ENCODE results near the gene MUC6.

- no peak for TF ChIP-seq POLR2A (IDR thresholded peaks at IDR 0.05)
- TF ChIP-seq, protein P1, sequence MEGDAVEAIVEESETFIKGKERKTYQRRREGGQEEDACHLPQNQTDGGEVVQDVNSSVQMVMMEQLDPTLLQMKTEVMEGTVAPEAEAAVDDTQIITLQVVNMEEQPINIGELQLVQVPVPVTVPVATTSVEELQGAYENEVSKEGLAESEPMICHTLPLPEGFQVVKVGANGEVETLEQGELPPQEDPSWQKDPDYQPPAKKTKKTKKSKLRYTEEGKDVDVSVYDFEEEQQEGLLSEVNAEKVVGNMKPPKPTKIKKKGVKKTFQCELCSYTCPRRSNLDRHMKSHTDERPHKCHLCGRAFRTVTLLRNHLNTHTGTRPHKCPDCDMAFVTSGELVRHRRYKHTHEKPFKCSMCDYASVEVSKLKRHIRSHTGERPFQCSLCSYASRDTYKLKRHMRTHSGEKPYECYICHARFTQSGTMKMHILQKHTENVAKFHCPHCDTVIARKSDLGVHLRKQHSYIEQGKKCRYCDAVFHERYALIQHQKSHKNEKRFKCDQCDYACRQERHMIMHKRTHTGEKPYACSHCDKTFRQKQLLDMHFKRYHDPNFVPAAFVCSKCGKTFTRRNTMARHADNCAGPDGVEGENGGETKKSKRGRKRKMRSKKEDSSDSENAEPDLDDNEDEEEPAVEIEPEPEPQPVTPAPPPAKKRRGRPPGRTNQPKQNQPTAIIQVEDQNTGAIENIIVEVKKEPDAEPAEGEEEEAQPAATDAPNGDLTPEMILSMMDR (IDR thresholded peaks at IDR 0.05) = no peak
Observed at GRCh38 chr11:1010551-1011319, 25.8 kb downstream of the MUC6 start.
